Body of pancreas (tissue), 4 donors: ENCODE measurements around the gene CFAP210. TPM values are rescaled to one million over a fixed set of nuclear protein-coding genes. Genes with fewer than 3 reads are reported as not detected.

Source experiments
- ATAC-seq: fragments of 150-250 bp; one replicate; pipeline ENCODE4 v1.9.1; 2016
- DNase-seq, 4 donors: peaks; one replicate each; pipeline ENCODE4 v3.0.0-alpha.2; 2019
- H3K27ac ChIP-seq, 4 donors: fragments of 200-600 bp; sonication (generic); 1 replicate in 3 of 4; 2 replicates in 1 of 4; pipeline versions ENCODE4 v1.5.1 to v1.6.1; 2016 to 2019; ENCODE audit warnings: mild to moderate bottlenecking in 1 of 4, mixed read lengths in 1 of 4, moderate library complexity in 1 of 4
- H3K27me3 ChIP-seq, 2 donors: fragments of 200-600 bp; sonication (generic); one replicate each; pipeline ENCODE4 v1.6.0; 2016; ENCODE audit warnings: mild to moderate bottlenecking in 1 of 2
- H3K36me3 ChIP-seq, 2 donors: fragments of 200-600 bp; sonication (generic); replicated peaks in 1 of 2; 2 replicates each; pipeline ENCODE4 v1.5.1; 2016; ENCODE audit warnings: low read depth in 2 of 2; ENCODE audit not compliant: insufficient read depth in 1 of 2
- H3K4me1 ChIP-seq: fragments of 200-600 bp; sonication (generic); one replicate; pipeline ENCODE4 v1.6.0; 2016
- H3K4me3 ChIP-seq, 2 donors: fragments of 200-600 bp; sonication (generic); 1 replicate in 1 of 2; 2 replicates in 1 of 2; pipeline ENCODE4 v1.5.1; 2016 to 2019
- H3K9me3 ChIP-seq, 3 donors: fragments of 200-600 bp; sonication (generic); 1 replicate in 2 of 3; 2 replicates in 1 of 3; pipeline ENCODE4 v1.5.1; 2016
- CTCF ChIP-seq, 7 experiments: fragments of 450-650 bp in 4 of 7; fragments of 200-600 bp in 3 of 7; sonication (generic) in 3 of 7; IDR thresholded peaks; one replicate each; pipeline ENCODE4 v1.5.1; 2016 to 2019; ENCODE audit warnings: antibody characterized with exemption in 7 of 7
- POLR2A ChIP-seq, 3 donors: fragments of 450-650 bp; IDR thresholded peaks; one replicate each; pipeline ENCODE4 v1.6.1; 2016; ENCODE audit warnings: antibody characterized with exemption in 3 of 3, mild to moderate bottlenecking in 2 of 3
- WGBS, 2 donors: methylation state at CpG; one replicate each; pipeline ENCODE4 v1.1.5; 2017; 5-methylcytosine and 5-hydroxymethylcytosine counted together
- intact Hi-C: fragments of 100-400 bp; cut with DNase I; formaldehyde crosslinking; loops from one replicate; pipeline ENCODE4 v1.15.1; 2023
- total RNA-seq, 2 donors: library from RNA; depleted of rRNA; stranded (reverse); fragments of >200 nt; gene quantifications; one replicate each; pipeline ENCODE4 v1.1.0, GENCODE V29; 2016

The CFAP210 gene
- total RNA-seq, 2 donors from 2014 or later = not detected

- DNase-seq (no peak), ATAC-seq (no peak)
- WGBS, 2 donors = 83 to 86% methylated on average over 5 of the region's 5 CpGs
- Histone ChIP-seq H3K27me3 (no peaks in the 10 kb centered on the region), H3K4me1 (peaks cover 16% of the 10 kb centered on the region), H3K9me3 (no peaks in the 10 kb centered on the region), H3K27ac (no peak overlapping the region), H3K36me3 (no peaks in the 10 kb centered on the region), H3K4me3 (no peak overlapping the region)
- TF ChIP-seq CTCF (IDR thresholded peaks at IDR 0.05) = no peak
- no peak for TF ChIP-seq POLR2A (IDR thresholded peaks at IDR 0.05)
- intact Hi-C loops = no loop called here
Measured at GRCh38 chr2:169736902-169737301, 42.7 kb upstream of the CFAP210 start.

- no peak for ATAC-seq
- Histone ChIP-seq H3K36me3 (no peaks in the 10 kb centered on the region), H3K9me3 (no peaks in the 10 kb centered on the region), H3K27ac (no peak overlapping the region), H3K4me3 (no peak overlapping the region), H3K4me1 (peaks cover 16% of the 10 kb centered on the region), H3K27me3 (no peaks in the 10 kb centered on the region)
- TF ChIP-seq CTCF (IDR thresholded peaks at IDR 0.05) (no peak), POLR2A (IDR thresholded peaks at IDR 0.05) (no peak)
- no peak for DNase-seq
- intact Hi-C loops = no loop called here
- WGBS, 2 donors = 80 to 82% methylated on average over 4 of the region's 4 CpGs
Measured at GRCh38 chr2:169735623-169736022, 41.4 kb upstream of the CFAP210 start.

GRCh38 chr2:169734169-169734847 lies 40.1 kb upstream of the CFAP210 start:
- no peak overlapping the region for H3K27ac ChIP-seq
- TF ChIP-seq CTCF (IDR thresholded peaks at IDR 0.05) (no peak), POLR2A (IDR thresholded peaks at IDR 0.05) (no peak)
- intact Hi-C loops = no loop called here
- H3K4me1 ChIP-seq = peaks cover 16% of the 10 kb centered on the region
- ATAC-seq = peak; percentile 75
- no peaks in the 10 kb centered on the region for H3K36me3 ChIP-seq
- peak; percentile 17 to 58 (median 28) for DNase-seq
- 1 to 2% methylated on average over 29 to 69 of the region's 69 CpGs for WGBS, 2 donors
- H3K9me3 ChIP-seq = no peaks in the 10 kb centered on the region
- H3K27me3 ChIP-seq = no peaks in the 10 kb centered on the region
- H3K4me3 ChIP-seq = peak overlapping the region; percentile 14 to 30

- 39 to 46% methylated on average over 13 of the region's 13 CpGs for WGBS, 2 donors
- Histone ChIP-seq H3K27ac (peak overlapping the region in 3 of 4 donors; percentile 49 to 62 (median 62)), H3K36me3 (no peaks in the 10 kb centered on the region), H3K4me1 (peaks cover 16% of the 10 kb centered on the region), H3K27me3 (no peaks in the 10 kb centered on the region), H3K9me3 (no peaks in the 10 kb centered on the region), H3K4me3 (no peak overlapping the region)
- intact Hi-C loops = no loop called here
- peak; percentile 33 for ATAC-seq
- DNase-seq = peak in 1 of 4 donors; percentile 24
- TF ChIP-seq CTCF (IDR thresholded peaks at IDR 0.05) (no peak), POLR2A (IDR thresholded peaks at IDR 0.05) (no peak)
Measured at GRCh38 chr2:169732583-169733358, 38.6 kb upstream of the CFAP210 start.
